WTC11 (cell line): ENCODE results near the gene H1-8. TPM values are rescaled to one million over a fixed set of nuclear protein-coding genes. Genes with fewer than 3 reads are reported as not detected.

Experiments used
- ATAC-seq: fragments of 200-7000 bp; cut with Tn5 transposase; 2 replicates; pipeline ENCODE4 v1.10.0; 2021; ENCODE audit warnings: mild to moderate bottlenecking, moderate library complexity
- Bru-seq: library from RNA; stranded (reverse); fragments of 400-500 nt; gene quantifications from one replicate; lab custom pipeline; 2021; lab: Mats Ljungman, UMichigan
- CTCF ChIA-PET: fragments of 300-600 bp; sonication (Branson Sonifier 250); formaldehyde crosslinking; loops from one replicate; lab custom pipeline; 2021; ENCODE audit warnings: antibody characterized with exemption; lab: Charles Lee
- POLR2A ChIA-PET: fragments of 350-600 bp; sonication (Branson Sonifier 250); formaldehyde crosslinking; loops from one replicate; lab custom pipeline; 2021; ENCODE audit warnings: antibody characterized with exemption; lab: Charles Lee
- DNase-seq: peaks from one replicate; pipeline ENCODE4 v3.0.0; 2021; ENCODE audit warnings: low spot score
- H3K27ac Mint-ChIP-seq: 2 replicates; pipeline ENCODE4 v1.8.0; 2021; ENCODE audit warnings: mixed read lengths
- H3K27me3 Mint-ChIP-seq: 2 replicates; pipeline ENCODE4 v1.8.0; 2021; ENCODE audit warnings: low read depth, mild to moderate bottlenecking, moderate library complexity, mixed read lengths
- H3K36me3 Mint-ChIP-seq: 2 replicates; pipeline ENCODE4 v1.8.0; 2021; ENCODE audit warnings: mixed read lengths
- H3K4me1 Mint-ChIP-seq: 2 replicates; pipeline ENCODE4 v1.8.0; 2022; ENCODE audit warnings: mixed read lengths
- H3K4me3 Mint-ChIP-seq: 2 replicates; pipeline ENCODE4 v1.8.0; 2021; ENCODE audit warnings: mild to moderate bottlenecking, moderate library complexity, mixed read lengths
- H3K9me3 Mint-ChIP-seq: 2 replicates; pipeline ENCODE4 v1.8.0; 2021; ENCODE audit warnings: mixed read lengths
- ATF1 ChIP-seq: sonication (generic); formaldehyde crosslinking; IDR thresholded peaks from 2 replicates; pipeline ENCODE4 v1.8.1; 2023; ENCODE audit warnings: mild to moderate bottlenecking, moderate library complexity, missing genetic modification reagents
- ATF2 ChIP-seq: sonication (generic); formaldehyde crosslinking; IDR thresholded peaks from 2 replicates; pipeline ENCODE4 v1.8.1; 2022; ENCODE audit warnings: low read depth, missing genetic modification reagents, borderline replicate concordance
- ATF3 ChIP-seq: sonication (generic); formaldehyde crosslinking; conservative IDR thresholded peaks from 2 replicates; pipeline ENCODE4 v1.8.1; 2022; ENCODE audit warnings: mild to moderate bottlenecking, missing genetic modification reagents
- CREB1 ChIP-seq: sonication (generic); formaldehyde crosslinking; IDR thresholded peaks from 2 replicates; pipeline ENCODE4 v1.8.0; 2023; ENCODE audit warnings: mild to moderate bottlenecking, missing genetic modification reagents
- E2F5 ChIP-seq: sonication (generic); formaldehyde crosslinking; IDR thresholded peaks from 2 replicates; pipeline ENCODE4 v1.8.1; 2022; ENCODE audit warnings: mild to moderate bottlenecking, moderate library complexity, missing genetic modification reagents
- EMX1 ChIP-seq: fragments of 250-450 bp; sonication (Bioruptor Pico); IDR thresholded peaks from 2 replicates; pipeline ENCODE4 v1.8.0; 2021; ENCODE audit warnings: mild to moderate bottlenecking
- ESRRA ChIP-seq: sonication (generic); formaldehyde crosslinking; IDR thresholded peaks from 2 replicates; pipeline ENCODE4 v1.8.1; 2022; ENCODE audit warnings: mild to moderate bottlenecking, missing genetic modification reagents, borderline replicate concordance
- ETV6 ChIP-seq: sonication (generic); formaldehyde crosslinking; IDR thresholded peaks from 2 replicates; pipeline ENCODE4 v1.8.1; 2022; ENCODE audit warnings: mild to moderate bottlenecking, missing genetic modification reagents
- GTF2I ChIP-seq: fragments of 250-450 bp; sonication (Bioruptor Pico); conservative IDR thresholded peaks from 2 replicates; pipeline ENCODE4 v1.4.0; 2021; ENCODE audit warnings: mild to moderate bottlenecking
- MLX ChIP-seq: sonication (generic); formaldehyde crosslinking; IDR thresholded peaks from 2 replicates; pipeline ENCODE4 v1.8.1; 2023; ENCODE audit warnings: mild to moderate bottlenecking, missing genetic modification reagents, moderate library complexity
- MYBL2 ChIP-seq: sonication (generic); formaldehyde crosslinking; IDR thresholded peaks from 2 replicates; pipeline ENCODE4 v1.8.1; 2023; ENCODE audit warnings: mild to moderate bottlenecking, moderate library complexity, missing genetic modification reagents
- NFYB ChIP-seq: sonication (generic); formaldehyde crosslinking; conservative IDR thresholded peaks from 2 replicates; pipeline ENCODE4 v1.8.0; 2022; ENCODE audit warnings: low read depth, missing genetic modification reagents
- PREB ChIP-seq: sonication (generic); formaldehyde crosslinking; IDR thresholded peaks from 2 replicates; pipeline ENCODE4 v1.8.1; 2022; ENCODE audit warnings: mild to moderate bottlenecking, missing genetic modification reagents, moderate library complexity, borderline replicate concordance
- PRRX2 ChIP-seq: fragments of 250-450 bp; sonication (Bioruptor Pico); IDR thresholded peaks from 2 replicates; pipeline ENCODE4 v1.8.0; 2021; ENCODE audit warnings: mild to moderate bottlenecking
- RORB ChIP-seq: fragments of 250-450 bp; sonication (Bioruptor Pico); IDR thresholded peaks from 2 replicates; pipeline ENCODE4 v1.9.0; 2021; ENCODE audit warnings: mild to moderate bottlenecking
- SOX15 ChIP-seq: fragments of 250-450 bp; sonication (Bioruptor Pico); IDR thresholded peaks from 2 replicates; pipeline ENCODE4 v1.9.0; 2021; ENCODE audit warnings: mild to moderate bottlenecking
- TCF7 ChIP-seq: sonication (generic); formaldehyde crosslinking; IDR thresholded peaks from 2 replicates; pipeline ENCODE4 v1.8.0; 2022; ENCODE audit warnings: mild to moderate bottlenecking, low read depth, missing genetic modification reagents, moderate library complexity
- TEAD4 ChIP-seq: sonication (generic); formaldehyde crosslinking; IDR thresholded peaks from 2 replicates; pipeline ENCODE4 v1.8.0; 2022; ENCODE audit warnings: mild to moderate bottlenecking, missing genetic modification reagents
- ZNF263 ChIP-seq: sonication (generic); formaldehyde crosslinking; IDR thresholded peaks from 2 replicates; pipeline ENCODE4 v1.8.1; 2022; ENCODE audit warnings: low read depth, mild to moderate bottlenecking, moderate library complexity, missing genetic modification reagents
- ZNF425 ChIP-seq: fragments of 250-450 bp; sonication (Bioruptor Pico); conservative IDR thresholded peaks from 2 replicates; pipeline ENCODE4 v1.9.0; 2021; ENCODE audit warnings: mild to moderate bottlenecking
- long read RNA-seq, 3 experiments: library from RNA in 1 of 3; library from capped mRNA in 1 of 3; library from polyadenylated mRNA in 1 of 3; unstranded in 2 of 3; stranded (forward) in 1 of 3; transcript quantifications; one replicate each; pipeline ENCODE4 v2.0.0, GENCODE V29; 2021
- total RNA-seq: library from RNA; stranded (reverse); gene quantifications from 3 replicates; pipeline ENCODE4 v1.2.3, GENCODE V29; 2021
- TF ChIP-seq, protein P1 (sequence below): sonication (generic); formaldehyde crosslinking; IDR thresholded peaks from 2 replicates; pipeline ENCODE4 v1.8.1; 2023; ENCODE audit warnings: mild to moderate bottlenecking, moderate library complexity, missing genetic modification reagents
- TF ChIP-seq, protein P2 (sequence below): sonication (generic); formaldehyde crosslinking; IDR thresholded peaks from 2 replicates; pipeline ENCODE4 v1.8.1; 2023; ENCODE audit warnings: mild to moderate bottlenecking, missing genetic modification reagents

The H1-8 gene
- not detected in 3 replicates for total RNA-seq
- percentile 5 among the genes with signal in this experiment for Bru-seq, nascent RNA
- long read RNA-seq, experiment 1: 0 reads
- long read RNA-seq, experiment 2: 0 reads
- long read RNA-seq, experiment 3: 0 reads

DNA sequence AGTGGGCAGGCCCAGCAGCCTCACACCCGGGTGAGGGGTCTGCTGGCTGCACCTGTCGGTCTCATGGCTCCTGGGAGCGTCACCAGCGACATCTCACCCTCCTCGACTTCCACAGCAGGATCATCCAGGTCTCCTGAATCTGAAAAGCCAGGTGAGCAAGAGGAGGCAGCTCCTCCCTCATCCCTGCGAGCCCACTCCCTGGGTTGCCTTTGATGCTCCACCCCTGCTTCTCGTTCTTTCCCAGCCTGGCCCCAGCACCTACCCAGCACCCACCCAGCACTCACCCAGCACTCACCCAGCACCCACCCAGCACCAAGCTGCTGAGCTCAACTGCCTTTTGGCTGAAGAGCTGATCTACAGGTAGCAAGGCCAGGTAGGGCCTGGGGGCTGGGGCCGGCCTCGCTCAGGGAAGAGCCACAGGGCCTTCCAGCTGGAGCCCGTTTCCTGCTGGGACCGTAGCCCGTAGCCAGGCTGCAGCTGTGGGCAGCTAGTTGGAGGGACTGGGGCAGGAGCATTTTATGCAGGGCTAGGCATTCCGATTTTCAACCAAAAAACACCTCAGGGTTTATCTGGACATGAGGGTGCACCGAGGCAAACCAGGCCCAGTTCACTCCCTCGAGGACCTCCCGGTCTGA, at the start of gene H1-8:
TSS of gene H1-8 (plus strand) at position 20 of the 635 bp plus-strand sequence. CDS start at position 64, 44 bp downstream.
- peak; percentile 63; the same call in 1 of the 2 replicates for TF ChIP-seq ZNF263
- TF ChIP-seq TEAD4 (CRISPR knock-in tag): no peak
- no peak for TF ChIP-seq SOX15 (CRISPR knock-in tag)
- TF ChIP-seq, protein P1, sequence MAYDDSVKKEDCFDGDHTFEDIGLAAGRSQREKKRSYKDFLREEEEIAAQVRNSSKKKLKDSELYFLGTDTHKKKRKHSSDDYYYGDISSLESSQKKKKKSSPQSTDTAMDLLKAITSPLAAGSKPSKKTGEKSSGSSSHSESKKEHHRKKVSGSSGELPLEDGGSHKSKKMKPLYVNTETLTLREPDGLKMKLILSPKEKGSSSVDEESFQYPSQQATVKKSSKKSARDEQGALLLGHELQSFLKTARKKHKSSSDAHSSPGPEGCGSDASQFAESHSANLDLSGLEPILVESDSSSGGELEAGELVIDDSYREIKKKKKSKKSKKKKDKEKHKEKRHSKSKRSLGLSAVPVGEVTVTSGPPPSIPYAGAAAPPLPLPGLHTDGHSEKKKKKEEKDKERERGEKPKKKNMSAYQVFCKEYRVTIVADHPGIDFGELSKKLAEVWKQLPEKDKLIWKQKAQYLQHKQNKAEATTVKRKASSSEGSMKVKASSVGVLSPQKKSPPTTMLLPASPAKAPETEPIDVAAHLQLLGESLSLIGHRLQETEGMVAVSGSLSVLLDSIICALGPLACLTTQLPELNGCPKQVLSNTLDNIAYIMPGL (CRISPR knock-in tag): no peak
- no peak for TF ChIP-seq MLX (CRISPR knock-in tag)
- no peak for TF ChIP-seq PREB (CRISPR knock-in tag)
- no peak for TF ChIP-seq MYBL2 (CRISPR knock-in tag)
- TF ChIP-seq TCF7 (CRISPR knock-in tag): no peak
- peaks cover 14% of the 10 kb centered on the region for H3K4me1 Mint-ChIP-seq
- DNase-seq (no peak), ATAC-seq (peak; percentile 31; the same call in 1 of the 2 replicates)
- ChIA-PET CTCF (interaction anchor here (0.8 to 0.9 kb wide), 2 partner anchors 53 to 160 kb away, joined by 3 to 4 read pairs; no protein-coding TSS in a partner anchor), POLR2A (interaction anchor here (1.4 kb wide), 1 partner anchor 15 kb away, joined by 3 read pairs; the partner anchor contains the start of gene RHO)
- H3K9me3 Mint-ChIP-seq: peaks cover 5% of the 10 kb centered on the region
- no peaks in the 10 kb centered on the region for H3K36me3 Mint-ChIP-seq
- no peak within 1 kb of the TSS for H3K4me3 Mint-ChIP-seq
- no peak within 1 kb of the TSS for H3K27ac Mint-ChIP-seq
- H3K27me3 Mint-ChIP-seq: no peaks in the 10 kb centered on the region

GRCh38 chr3:129493206-129493605, 49.8 kb upstream of the H1-8 start:
- ATAC-seq: no peak
- H3K9me3 Mint-ChIP-seq: no peaks in the 10 kb centered on the region
- no peak for TF ChIP-seq GTF2I
- no peak for TF ChIP-seq ZNF425 (CRISPR knock-in tag)
- TF ChIP-seq ATF2 (CRISPR knock-in tag): no peak
- no peak for TF ChIP-seq ATF3 (CRISPR knock-in tag)
- TF ChIP-seq PRRX2 (CRISPR knock-in tag): no peak
- TF ChIP-seq, protein P2, sequence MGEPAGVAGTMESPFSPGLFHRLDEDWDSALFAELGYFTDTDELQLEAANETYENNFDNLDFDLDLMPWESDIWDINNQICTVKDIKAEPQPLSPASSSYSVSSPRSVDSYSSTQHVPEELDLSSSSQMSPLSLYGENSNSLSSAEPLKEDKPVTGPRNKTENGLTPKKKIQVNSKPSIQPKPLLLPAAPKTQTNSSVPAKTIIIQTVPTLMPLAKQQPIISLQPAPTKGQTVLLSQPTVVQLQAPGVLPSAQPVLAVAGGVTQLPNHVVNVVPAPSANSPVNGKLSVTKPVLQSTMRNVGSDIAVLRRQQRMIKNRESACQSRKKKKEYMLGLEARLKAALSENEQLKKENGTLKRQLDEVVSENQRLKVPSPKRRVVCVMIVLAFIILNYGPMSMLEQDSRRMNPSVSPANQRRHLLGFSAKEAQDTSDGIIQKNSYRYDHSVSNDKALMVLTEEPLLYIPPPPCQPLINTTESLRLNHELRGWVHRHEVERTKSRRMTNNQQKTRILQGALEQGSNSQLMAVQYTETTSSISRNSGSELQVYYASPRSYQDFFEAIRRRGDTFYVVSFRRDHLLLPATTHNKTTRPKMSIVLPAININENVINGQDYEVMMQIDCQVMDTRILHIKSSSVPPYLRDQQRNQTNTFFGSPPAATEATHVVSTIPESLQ (CRISPR knock-in tag): no peak
- TF ChIP-seq ESRRA (CRISPR knock-in tag): no peak
- TF ChIP-seq RORB: no peak
- TF ChIP-seq NFYB: no peak
- TF ChIP-seq E2F5 (CRISPR knock-in tag): no peak
- TF ChIP-seq ATF1 (CRISPR knock-in tag): no peak
- TF ChIP-seq EMX1 (CRISPR knock-in tag): no peak
- TF ChIP-seq CREB1 (CRISPR knock-in tag): no peak
- TF ChIP-seq TCF7 (CRISPR knock-in tag): no peak
- TF ChIP-seq ETV6: no peak
- ChIA-PET POLR2A (interaction anchor here (0.6 to 1.1 kb wide), 2 partner anchors 13 to 177 kb away, joined by 3 read pairs; no protein-coding TSS in a partner anchor), CTCF (interaction anchor here (1.0 kb wide), 1 partner anchor 132 kb away, joined by 3 read pairs; no protein-coding TSS in a partner anchor)
- H3K36me3 Mint-ChIP-seq: peaks cover 19% of the 10 kb centered on the region
- H3K27me3 Mint-ChIP-seq: no peaks in the 10 kb centered on the region; the same call in none of the 2 replicates
- no peak overlapping the region for H3K27ac Mint-ChIP-seq
- H3K4me1 Mint-ChIP-seq: peaks cover 25% of the 10 kb centered on the region
- no peak for DNase-seq
- H3K4me3 Mint-ChIP-seq: no peak overlapping the region
